ENCODE results near the gene HSCB. TPM values are rescaled to one million over a fixed set of nuclear protein-coding genes. Genes with fewer than 3 reads are reported as not detected.
"Not testable (repeated sequence)": the region's sequence is repeated elsewhere in the genome, so short reads cannot be mapped to it uniquely, and the experiment has no call there.

HSCB gene
- total and polyA plus RNA-seq, 2 donors: 9.3 to 30.3 TPM

DNA sequence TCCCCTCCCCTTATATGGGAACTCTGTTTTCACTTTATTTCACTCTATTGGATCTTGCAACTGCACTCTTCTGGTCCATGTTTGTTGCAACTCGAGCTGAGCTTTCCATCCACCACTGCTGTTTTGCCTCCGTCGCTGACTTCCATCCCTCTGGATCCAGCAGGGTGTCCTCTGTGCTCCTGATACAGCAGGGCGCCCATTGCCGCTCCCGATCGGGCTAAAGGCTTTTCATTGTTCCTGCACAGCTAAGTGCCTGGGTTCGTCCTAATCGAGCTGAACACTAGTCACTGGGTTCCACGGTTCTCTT, 19.6 kb downstream of the HSCB start:
- Histone ChIP-seq H3K4me1 (ENCODE audit: control insufficient read depth in 2 of 2, insufficient read depth in 2 of 2, low read length in 2 of 2) (peaks cover 0 to 2% of the 10 kb centered on the region in 2 donors), H3K9me3 (ENCODE audit: control insufficient read depth in 2 of 2, insufficient read depth in 1 of 2, low read length in 1 of 2) (no peaks in the 10 kb centered on the region), H3K27ac (ENCODE audit: low read depth in 1 of 2, low read length in 1 of 2) (no peak overlapping the region), H3K36me3 (ENCODE audit: control insufficient read depth in 2 of 2, insufficient read depth in 2 of 2, low read length in 1 of 2) (no peaks in the 10 kb centered on the region), H3K27me3 (ENCODE audit: control insufficient read depth in 2 of 2, insufficient read depth in 1 of 2, low read length in 1 of 2) (no peaks in the 10 kb centered on the region), H3K4me3 (ENCODE audit: low read length in 2 of 2) (no peak overlapping the region)
- WGBS: 97% methylated on average over 10 of the region's 10 CpGs
- DNase-seq (ENCODE audit: low read depth in 6 of 9, low spot score in 9 of 9): no peak

DNA sequence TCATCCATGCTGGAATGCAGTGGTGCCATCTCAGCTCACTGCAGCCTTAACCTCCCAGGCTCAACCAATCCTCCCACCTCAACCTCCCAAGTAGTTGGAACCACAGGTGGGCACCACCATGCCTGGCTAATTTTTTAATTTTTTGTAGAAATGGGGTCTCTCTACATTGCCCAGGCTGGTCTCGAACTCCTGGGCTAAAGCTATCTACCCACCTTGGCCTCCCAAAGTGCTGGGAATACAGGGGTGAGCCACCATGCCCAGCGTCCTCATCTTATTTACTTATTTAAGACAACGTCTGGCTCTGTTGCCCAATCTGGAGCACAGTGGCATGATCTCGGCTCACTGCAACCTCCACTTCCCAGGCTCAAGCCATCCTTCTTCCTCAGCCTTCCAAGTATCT, 20.2 kb downstream of the HSCB start:
- H3K9me3 ChIP-seq (ENCODE audit: control insufficient read depth in 2 of 2, insufficient read depth in 1 of 2, low read length in 1 of 2): not testable (repeated sequence)

DNA sequence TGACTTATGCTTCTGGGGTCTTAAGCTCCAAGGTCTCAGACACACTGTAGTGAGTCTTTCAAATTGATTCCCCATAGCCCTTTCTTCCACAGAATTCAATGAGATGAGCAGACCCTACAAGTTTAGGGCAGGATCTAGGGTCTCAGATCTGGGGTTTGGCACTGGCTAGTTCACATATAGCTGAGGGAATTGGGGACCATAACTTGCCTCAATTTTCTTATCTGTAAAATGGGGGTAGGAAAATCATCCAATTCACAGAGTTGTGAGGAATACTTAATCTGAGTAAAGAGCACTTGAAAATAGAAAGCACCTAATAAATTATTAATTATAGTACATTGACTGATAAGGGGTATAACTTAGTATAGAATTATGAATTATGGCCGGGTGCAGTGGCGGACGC, 24.8 kb downstream of the HSCB start:
- WGBS: 98% methylated on average over 3 of the region's 3 CpGs

More for the DNA sequence above, 20.2 kb downstream of the HSCB start:
- H3K4me3 ChIP-seq (ENCODE audit: low read length in 2 of 2); H3K36me3 ChIP-seq (ENCODE audit: control insufficient read depth in 2 of 2, insufficient read depth in 2 of 2, low read length in 1 of 2); H3K27ac ChIP-seq (ENCODE audit: low read depth in 1 of 2, low read length in 1 of 2); DNase-seq (ENCODE audit: low read depth in 6 of 9, low spot score in 9 of 9); H3K27me3 ChIP-seq (ENCODE audit: control insufficient read depth in 2 of 2, insufficient read depth in 1 of 2, low read length in 1 of 2); H3K4me1 ChIP-seq (ENCODE audit: control insufficient read depth in 2 of 2, insufficient read depth in 2 of 2, low read length in 2 of 2): not testable (repeated sequence)
- 96% methylated on average over 4 of the region's 4 CpGs for WGBS

DNA sequence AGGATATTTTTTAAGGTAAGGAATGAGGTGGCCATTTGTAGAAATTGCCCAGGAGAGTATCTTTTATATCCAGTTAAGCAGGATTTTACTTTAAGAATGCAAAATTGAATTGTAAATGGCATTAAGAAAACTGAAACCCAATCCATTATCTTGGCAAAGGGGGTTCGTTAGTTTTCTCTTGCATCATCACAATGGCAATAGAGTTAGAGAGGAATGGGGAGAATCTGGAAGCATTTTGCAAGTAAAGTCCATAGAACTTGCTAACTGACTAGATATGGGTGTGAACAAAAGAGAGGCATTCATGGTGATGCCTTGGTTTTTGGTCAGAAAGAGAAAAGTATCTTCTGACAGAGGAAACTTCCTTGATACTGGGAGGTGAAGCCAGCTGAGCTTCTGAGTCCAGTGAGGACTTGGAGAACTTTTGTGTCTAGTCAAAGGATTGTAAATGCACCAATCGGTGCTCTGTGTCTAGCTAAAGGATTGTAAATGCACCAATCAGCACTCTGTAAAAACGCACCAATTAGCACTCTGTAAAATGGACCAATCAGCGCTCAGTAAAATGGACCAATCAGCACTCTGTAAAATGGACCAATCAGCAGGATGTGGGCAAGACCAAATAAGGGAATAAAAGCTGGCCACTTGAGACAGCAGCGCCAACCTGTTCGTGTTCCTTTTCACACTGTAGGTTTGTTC, 27.0 kb downstream of the HSCB start:
- H3K4me3 ChIP-seq (ENCODE audit: low read length in 2 of 2): no peak overlapping the region
- H3K27ac ChIP-seq (ENCODE audit: low read depth in 1 of 2, low read length in 1 of 2): no peak overlapping the region
- H3K4me1 ChIP-seq (ENCODE audit: control insufficient read depth in 2 of 2, insufficient read depth in 2 of 2, low read length in 2 of 2): peaks cover 1 to 6% of the 10 kb centered on the region in 2 donors
- 97% methylated on average over 6 of the region's 6 CpGs for WGBS
- peaks cover 0 to 3% of the 10 kb centered on the region in 2 donors for H3K9me3 ChIP-seq (ENCODE audit: control insufficient read depth in 2 of 2, insufficient read depth in 1 of 2, low read length in 1 of 2)
- H3K36me3 ChIP-seq (ENCODE audit: control insufficient read depth in 2 of 2, insufficient read depth in 2 of 2, low read length in 1 of 2): no peaks in the 10 kb centered on the region
- H3K27me3 ChIP-seq (ENCODE audit: control insufficient read depth in 2 of 2, insufficient read depth in 1 of 2, low read length in 1 of 2): no peaks in the 10 kb centered on the region
- DNase-seq (ENCODE audit: low read depth in 6 of 9, low spot score in 9 of 9): no peak

More for the DNA sequence above, 24.8 kb downstream of the HSCB start:
- Histone ChIP-seq H3K36me3 (ENCODE audit: control insufficient read depth in 2 of 2, insufficient read depth in 2 of 2, low read length in 1 of 2) (no peaks in the 10 kb centered on the region), H3K27ac (ENCODE audit: low read depth in 1 of 2, low read length in 1 of 2) (no peak overlapping the region), H3K27me3 (ENCODE audit: control insufficient read depth in 2 of 2, insufficient read depth in 1 of 2, low read length in 1 of 2) (no peaks in the 10 kb centered on the region), H3K9me3 (ENCODE audit: control insufficient read depth in 2 of 2, insufficient read depth in 1 of 2, low read length in 1 of 2) (peaks cover 0 to 3% of the 10 kb centered on the region in 2 donors), H3K4me3 (ENCODE audit: low read length in 2 of 2) (no peak overlapping the region), H3K4me1 (ENCODE audit: control insufficient read depth in 2 of 2, insufficient read depth in 2 of 2, low read length in 2 of 2) (no peaks in the 10 kb centered on the region)
- no peak for DNase-seq (ENCODE audit: low read depth in 6 of 9, low spot score in 9 of 9)

DNA sequence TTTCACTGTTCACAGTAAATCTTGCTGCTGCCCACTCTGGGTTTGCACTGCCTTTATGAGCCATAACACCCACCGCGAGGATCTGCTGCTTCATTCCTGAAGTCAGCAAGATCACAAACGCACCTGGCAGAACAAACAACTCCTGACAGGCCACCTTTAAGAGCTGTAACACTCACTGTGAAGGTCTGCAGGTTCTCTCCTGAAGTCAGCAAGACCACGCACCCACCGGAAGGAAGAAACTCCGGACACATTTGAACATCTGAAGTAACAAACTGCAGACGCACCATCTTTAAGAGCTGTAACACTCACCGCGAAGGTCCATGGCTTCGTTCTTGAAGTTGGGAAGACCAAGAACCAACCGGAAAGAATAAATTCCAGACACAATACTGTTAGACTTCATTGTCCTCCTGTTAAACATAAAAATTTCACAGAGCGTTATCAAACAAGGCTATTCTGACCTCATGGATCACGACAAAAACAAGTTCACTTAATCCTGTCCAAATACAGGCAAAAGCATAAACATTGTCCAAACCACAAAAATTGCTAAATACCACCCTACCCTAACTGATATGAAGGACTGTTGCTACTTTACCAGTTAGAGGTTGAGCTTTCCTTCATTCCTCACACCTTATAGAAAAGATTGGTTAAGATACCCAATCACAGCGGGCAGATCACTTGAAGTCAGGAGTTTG, 27.7 kb downstream of the HSCB start:
- DNase-seq (ENCODE audit: low read depth in 6 of 9, low spot score in 9 of 9): no peak
- 97% methylated on average over 14 of the region's 14 CpGs for WGBS
- Histone ChIP-seq H3K9me3 (ENCODE audit: control insufficient read depth in 2 of 2, insufficient read depth in 1 of 2, low read length in 1 of 2) (peaks cover 0 to 3% of the 10 kb centered on the region in 2 donors), H3K4me3 (ENCODE audit: low read length in 2 of 2) (no peak overlapping the region), H3K4me1 (ENCODE audit: control insufficient read depth in 2 of 2, insufficient read depth in 2 of 2, low read length in 2 of 2) (peaks cover 6 to 8% of the 10 kb centered on the region in 2 donors), H3K27me3 (ENCODE audit: control insufficient read depth in 2 of 2, insufficient read depth in 1 of 2, low read length in 1 of 2) (no peaks in the 10 kb centered on the region), H3K27ac (ENCODE audit: low read depth in 1 of 2, low read length in 1 of 2) (no peak overlapping the region), H3K36me3 (ENCODE audit: control insufficient read depth in 2 of 2, insufficient read depth in 2 of 2, low read length in 1 of 2) (no peaks in the 10 kb centered on the region)

DNA sequence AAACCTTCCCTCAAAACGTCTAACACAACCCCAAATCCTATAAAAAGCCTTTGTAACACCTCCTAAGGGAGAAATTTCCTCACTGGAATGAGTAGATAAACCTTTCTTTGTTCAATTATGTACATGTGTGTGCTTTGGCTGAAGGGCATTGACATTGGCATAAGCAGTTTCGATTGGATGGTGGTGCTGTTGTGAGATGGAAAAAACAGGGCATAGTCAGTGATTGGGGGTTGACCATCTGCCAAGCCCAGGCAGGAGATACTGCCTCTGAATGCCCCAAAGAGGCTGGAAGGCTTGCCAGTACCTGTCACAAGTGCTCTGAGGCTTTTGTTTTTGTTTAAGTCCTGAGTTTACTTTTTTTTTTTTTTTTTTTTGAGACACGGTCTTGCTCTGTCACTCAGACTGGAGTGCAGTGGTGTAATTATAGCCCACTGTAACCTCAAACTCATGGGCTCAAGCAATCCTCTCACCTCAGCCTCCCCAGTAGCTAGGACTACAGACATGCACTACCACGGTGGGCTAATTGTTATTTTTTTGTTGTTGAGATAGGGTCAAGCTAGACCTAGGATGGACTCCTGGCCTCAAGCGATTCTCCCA, 29.5 kb downstream of the HSCB start:
- DNase-seq (ENCODE audit: low read depth in 6 of 9, low spot score in 9 of 9): no peak
- 93% methylated on average over 5 of the region's 5 CpGs for WGBS
- H3K4me1 ChIP-seq (ENCODE audit: control insufficient read depth in 2 of 2, insufficient read depth in 2 of 2, low read length in 2 of 2): peaks cover 8 to 9% of the 10 kb centered on the region in 2 donors
- H3K9me3 ChIP-seq (ENCODE audit: control insufficient read depth in 2 of 2, insufficient read depth in 1 of 2, low read length in 1 of 2): peaks cover 0 to 3% of the 10 kb centered on the region in 2 donors
- peak overlapping the region in 1 of 2 donors; percentile 26 for H3K27ac ChIP-seq (ENCODE audit: low read depth in 1 of 2, low read length in 1 of 2)
- H3K36me3 ChIP-seq (ENCODE audit: control insufficient read depth in 2 of 2, insufficient read depth in 2 of 2, low read length in 1 of 2): peaks cover 5 to 7% of the 10 kb centered on the region in 2 donors
- H3K27me3 ChIP-seq (ENCODE audit: control insufficient read depth in 2 of 2, insufficient read depth in 1 of 2, low read length in 1 of 2): no peaks in the 10 kb centered on the region
- no peak overlapping the region for H3K4me3 ChIP-seq (ENCODE audit: low read length in 2 of 2)

DNA sequence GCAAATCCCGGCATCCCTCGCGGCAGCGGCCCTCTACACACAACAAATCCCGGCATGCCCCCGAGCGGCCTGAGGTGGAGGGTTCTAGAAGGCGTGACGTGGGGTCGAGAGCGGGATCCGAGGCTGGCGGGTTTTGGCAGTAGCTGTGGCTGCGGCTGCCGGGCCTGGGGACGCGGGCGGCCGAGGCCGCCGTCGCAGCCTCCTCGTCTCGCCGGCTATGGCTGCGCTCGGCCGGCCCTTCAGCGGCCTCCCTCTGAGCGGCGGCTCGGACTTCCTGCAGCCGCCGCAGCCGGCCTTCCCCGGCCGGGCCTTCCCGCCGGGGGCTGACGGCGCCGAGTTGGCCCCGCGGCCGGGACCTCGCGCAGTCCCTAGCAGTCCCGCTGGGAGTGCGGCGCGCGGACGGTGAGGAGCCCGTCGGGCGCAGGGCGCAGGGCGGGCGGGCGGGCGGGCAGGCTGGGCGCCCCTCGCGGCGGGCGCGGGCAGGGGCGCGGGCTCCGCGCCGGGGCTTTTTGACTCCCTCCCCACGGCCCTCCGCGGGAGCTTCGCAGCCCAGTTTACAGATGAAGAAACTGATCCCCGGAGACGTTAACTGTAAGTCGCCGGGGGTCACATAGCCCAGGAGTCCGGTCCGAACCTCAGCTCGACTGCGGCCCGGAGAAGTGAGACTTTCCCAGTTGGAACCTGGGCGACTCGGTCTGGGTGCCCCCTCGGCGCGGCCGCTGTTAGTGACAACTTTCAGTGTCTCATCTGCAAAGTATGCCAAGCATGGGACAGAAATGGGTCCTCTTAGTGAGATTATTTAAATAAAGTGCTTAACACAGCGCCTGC, 31.0 kb downstream of the HSCB start, which contains the start of gene CCDC117:
CCDC117 (plus strand) TSS at position 63 of the 828 bp plus-strand sequence; CDS start at position 218, 155 bp downstream.
- peak; percentile 91 to 98 (median 95) for DNase-seq (ENCODE audit: low read depth in 6 of 9, low spot score in 9 of 9)
- Histone ChIP-seq H3K4me1 (ENCODE audit: control insufficient read depth in 2 of 2, insufficient read depth in 2 of 2, low read length in 2 of 2) (peaks cover 8 to 9% of the 10 kb centered on the region in 2 donors), H3K27me3 (ENCODE audit: control insufficient read depth in 2 of 2, insufficient read depth in 1 of 2, low read length in 1 of 2) (no peaks in the 10 kb centered on the region), H3K4me3 (ENCODE audit: low read length in 2 of 2) (peak within 1 kb of the TSS; percentile 91 to 97), H3K9me3 (ENCODE audit: control insufficient read depth in 2 of 2, insufficient read depth in 1 of 2, low read length in 1 of 2) (peaks cover 0 to 3% of the 10 kb centered on the region in 2 donors), H3K27ac (ENCODE audit: low read depth in 1 of 2, low read length in 1 of 2) (peak within 1 kb of the TSS; percentile 85 to 93), H3K36me3 (ENCODE audit: control insufficient read depth in 2 of 2, insufficient read depth in 2 of 2, low read length in 1 of 2) (peaks cover 8 to 15% of the 10 kb centered on the region in 2 donors)
- under 1% methylated on average over 92 of the region's 92 CpGs for WGBS

DNA sequence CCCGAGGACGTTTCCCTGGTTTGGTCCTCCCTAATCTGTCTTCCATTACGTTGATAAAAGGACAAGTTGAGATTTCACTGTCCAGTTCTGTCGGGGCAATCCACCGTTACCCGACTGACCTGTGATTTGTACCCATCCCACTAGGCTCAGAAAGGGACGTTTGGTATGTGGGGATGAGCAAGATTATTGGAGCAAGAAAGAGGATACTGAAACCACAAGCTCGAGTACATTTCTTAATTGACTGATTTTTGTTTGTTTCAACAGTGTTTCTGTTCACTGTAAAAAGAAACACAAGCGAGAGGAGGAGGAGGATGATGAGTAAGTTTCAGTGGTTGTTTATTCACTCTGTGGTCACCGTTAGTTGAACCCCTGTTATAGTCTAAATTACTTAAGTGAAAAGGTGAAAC, 31.6 kb downstream of the HSCB start:
- Histone ChIP-seq H3K27me3 (ENCODE audit: control insufficient read depth in 2 of 2, insufficient read depth in 1 of 2, low read length in 1 of 2) (no peaks in the 10 kb centered on the region), H3K27ac (ENCODE audit: low read depth in 1 of 2, low read length in 1 of 2) (peak overlapping the region; percentile 85 to 93), H3K4me1 (ENCODE audit: control insufficient read depth in 2 of 2, insufficient read depth in 2 of 2, low read length in 2 of 2) (peaks cover 8 to 9% of the 10 kb centered on the region in 2 donors), H3K9me3 (ENCODE audit: control insufficient read depth in 2 of 2, insufficient read depth in 1 of 2, low read length in 1 of 2) (peaks cover 0 to 3% of the 10 kb centered on the region in 2 donors), H3K36me3 (ENCODE audit: control insufficient read depth in 2 of 2, insufficient read depth in 2 of 2, low read length in 1 of 2) (peaks cover 10 to 21% of the 10 kb centered on the region in 2 donors), H3K4me3 (ENCODE audit: low read length in 2 of 2) (peak overlapping the region; percentile 91 to 97)
- 4% methylated on average over 10 of the region's 10 CpGs for WGBS
- peak in 2 of 9 donors; percentile 36 to 50 for DNase-seq (ENCODE audit: low read depth in 6 of 9, low spot score in 9 of 9)

Measured in thymus (tissue), 11 donors.